ENCODE data around the gene PRDX5.

Gene PRDX5

DNA sequence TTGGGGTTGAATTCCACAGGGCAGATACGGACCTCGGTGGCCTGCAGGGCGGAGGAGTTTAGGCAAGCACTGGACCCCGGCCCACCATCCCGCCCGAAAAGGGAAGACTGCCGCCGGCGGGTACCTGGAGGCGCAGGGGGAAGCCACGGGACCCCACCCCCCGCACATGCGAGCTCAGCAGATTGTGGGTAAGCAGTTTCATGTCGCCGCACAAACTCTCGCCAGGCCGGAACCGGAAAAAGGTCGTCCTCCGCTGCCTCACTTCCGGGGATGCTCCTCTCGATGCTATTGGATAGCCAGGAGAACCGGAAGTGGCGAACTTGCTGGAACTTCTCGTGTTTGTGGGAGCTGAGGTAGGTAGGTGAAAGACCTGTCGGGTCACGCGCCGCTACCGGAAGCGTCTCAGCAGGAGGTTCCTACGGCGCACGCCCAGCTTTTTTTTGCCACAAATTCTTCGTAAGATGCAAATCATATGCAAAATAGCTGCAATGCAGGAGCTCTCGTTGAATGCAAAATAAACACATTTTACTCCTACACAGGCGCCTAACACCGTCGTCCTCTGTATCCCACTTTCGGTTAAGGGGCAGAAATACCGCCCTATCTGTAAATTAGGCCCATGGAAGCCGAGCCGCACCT, 478 bp upstream of the PRDX5 start, which contains the start of gene TRMT112:
TRMT112 (minus strand) TSS at position 235 of the 636 bp plus-strand sequence; CDS start at position 202, 33 bp downstream.
- TF ChIP-seq, protein P1, sequence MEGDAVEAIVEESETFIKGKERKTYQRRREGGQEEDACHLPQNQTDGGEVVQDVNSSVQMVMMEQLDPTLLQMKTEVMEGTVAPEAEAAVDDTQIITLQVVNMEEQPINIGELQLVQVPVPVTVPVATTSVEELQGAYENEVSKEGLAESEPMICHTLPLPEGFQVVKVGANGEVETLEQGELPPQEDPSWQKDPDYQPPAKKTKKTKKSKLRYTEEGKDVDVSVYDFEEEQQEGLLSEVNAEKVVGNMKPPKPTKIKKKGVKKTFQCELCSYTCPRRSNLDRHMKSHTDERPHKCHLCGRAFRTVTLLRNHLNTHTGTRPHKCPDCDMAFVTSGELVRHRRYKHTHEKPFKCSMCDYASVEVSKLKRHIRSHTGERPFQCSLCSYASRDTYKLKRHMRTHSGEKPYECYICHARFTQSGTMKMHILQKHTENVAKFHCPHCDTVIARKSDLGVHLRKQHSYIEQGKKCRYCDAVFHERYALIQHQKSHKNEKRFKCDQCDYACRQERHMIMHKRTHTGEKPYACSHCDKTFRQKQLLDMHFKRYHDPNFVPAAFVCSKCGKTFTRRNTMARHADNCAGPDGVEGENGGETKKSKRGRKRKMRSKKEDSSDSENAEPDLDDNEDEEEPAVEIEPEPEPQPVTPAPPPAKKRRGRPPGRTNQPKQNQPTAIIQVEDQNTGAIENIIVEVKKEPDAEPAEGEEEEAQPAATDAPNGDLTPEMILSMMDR (IDR thresholded peaks at IDR 0.05; ENCODE audit: insufficient read depth, low read length), result no peak
- TF ChIP-seq, protein P2, sequence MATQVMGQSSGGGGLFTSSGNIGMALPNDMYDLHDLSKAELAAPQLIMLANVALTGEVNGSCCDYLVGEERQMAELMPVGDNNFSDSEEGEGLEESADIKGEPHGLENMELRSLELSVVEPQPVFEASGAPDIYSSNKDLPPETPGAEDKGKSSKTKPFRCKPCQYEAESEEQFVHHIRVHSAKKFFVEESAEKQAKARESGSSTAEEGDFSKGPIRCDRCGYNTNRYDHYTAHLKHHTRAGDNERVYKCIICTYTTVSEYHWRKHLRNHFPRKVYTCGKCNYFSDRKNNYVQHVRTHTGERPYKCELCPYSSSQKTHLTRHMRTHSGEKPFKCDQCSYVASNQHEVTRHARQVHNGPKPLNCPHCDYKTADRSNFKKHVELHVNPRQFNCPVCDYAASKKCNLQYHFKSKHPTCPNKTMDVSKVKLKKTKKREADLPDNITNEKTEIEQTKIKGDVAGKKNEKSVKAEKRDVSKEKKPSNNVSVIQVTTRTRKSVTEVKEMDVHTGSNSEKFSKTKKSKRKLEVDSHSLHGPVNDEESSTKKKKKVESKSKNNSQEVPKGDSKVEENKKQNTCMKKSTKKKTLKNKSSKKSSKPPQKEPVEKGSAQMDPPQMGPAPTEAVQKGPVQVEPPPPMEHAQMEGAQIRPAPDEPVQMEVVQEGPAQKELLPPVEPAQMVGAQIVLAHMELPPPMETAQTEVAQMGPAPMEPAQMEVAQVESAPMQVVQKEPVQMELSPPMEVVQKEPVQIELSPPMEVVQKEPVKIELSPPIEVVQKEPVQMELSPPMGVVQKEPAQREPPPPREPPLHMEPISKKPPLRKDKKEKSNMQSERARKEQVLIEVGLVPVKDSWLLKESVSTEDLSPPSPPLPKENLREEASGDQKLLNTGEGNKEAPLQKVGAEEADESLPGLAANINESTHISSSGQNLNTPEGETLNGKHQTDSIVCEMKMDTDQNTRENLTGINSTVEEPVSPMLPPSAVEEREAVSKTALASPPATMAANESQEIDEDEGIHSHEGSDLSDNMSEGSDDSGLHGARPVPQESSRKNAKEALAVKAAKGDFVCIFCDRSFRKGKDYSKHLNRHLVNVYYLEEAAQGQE (IDR thresholded peaks at IDR 0.05; ENCODE audit: insufficient replicate concordance, low read depth), result no peak
- peak; percentile 97 for TF ChIP-seq GABPA (IDR thresholded peaks at IDR 0.05; ENCODE audit: low read depth)
- TF ChIP-seq SPI1 (IDR thresholded peaks at IDR 0.05; ENCODE audit: borderline replicate concordance, low read depth), result peak; percentile 48; the same call in 1 of the 2 replicates
- peak; percentile 86 for TF ChIP-seq POLR2AphosphoS5 (IDR thresholded peaks at IDR 0.05; ENCODE audit: low read depth)
- H3K27me3 ChIP-seq (ENCODE audit: insufficient read depth, poor library complexity, severe bottlenecking), result no peaks in the 10 kb centered on the region
- H3K4me3 ChIP-seq (replicated peaks; ENCODE audit: insufficient read depth, low read length), result peak within 1 kb of the TSS; percentile 92
- DNase-seq (ENCODE audit: low read depth in 1 of 2, low spot score in 1 of 2), result peak; percentile 96 to 100
- H3K27ac ChIP-seq (replicated peaks), result peak within 1 kb of the TSS; percentile 96

DNA sequence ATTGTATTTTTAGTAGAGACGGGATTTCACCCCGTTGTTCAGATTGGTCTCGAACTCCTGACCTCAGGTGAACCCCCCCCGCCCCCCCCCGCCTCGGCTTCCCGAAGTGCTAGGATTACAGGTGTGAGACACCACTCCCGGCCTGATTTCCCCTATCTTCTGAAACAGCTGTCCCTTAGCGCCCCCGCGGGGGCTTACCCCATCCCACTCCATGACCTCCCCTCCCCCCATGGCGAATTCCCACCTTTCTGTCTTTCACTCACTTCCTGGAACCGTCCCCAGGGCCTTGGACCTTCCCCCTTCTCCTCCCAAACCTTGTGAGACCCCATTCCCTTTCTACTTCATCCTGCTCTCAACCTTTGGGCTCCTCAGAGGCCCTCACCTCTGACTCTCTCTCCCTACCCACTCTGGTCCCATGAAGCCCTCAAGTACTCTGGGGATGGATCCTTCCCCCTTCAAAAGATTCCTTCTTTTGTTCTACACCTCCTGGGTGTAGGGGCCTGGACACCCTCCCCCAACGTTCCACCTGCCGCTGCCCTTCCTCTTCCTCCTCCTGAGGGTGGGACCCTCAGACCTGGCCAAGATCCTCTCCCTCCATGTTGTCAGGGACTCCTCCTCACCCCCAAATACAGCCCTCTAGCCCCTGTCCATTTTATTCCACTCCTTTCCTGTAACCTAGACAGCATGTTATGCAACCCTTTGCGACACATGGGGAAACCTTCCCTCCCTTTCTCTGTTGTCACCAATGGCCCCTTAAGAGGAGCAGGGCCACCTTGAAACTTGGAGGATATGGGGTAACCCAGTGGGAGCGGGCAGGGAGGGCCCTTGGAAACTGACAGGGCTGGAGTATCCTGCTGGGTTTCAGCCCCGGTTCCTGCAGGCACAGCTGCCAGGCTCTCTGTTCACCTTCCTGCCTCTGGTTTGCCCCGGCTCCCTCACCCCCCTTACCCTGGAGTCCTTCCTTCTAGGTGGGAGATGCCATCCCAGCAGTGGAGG, 1.1 kb downstream of the PRDX5 start:
- DNase-seq (ENCODE audit: low read depth in 1 of 2, low spot score in 1 of 2), result peak; percentile 84 to 86
- H3K4me3 ChIP-seq (replicated peaks; ENCODE audit: insufficient read depth, low read length), result peak overlapping the region; percentile 92
- TF ChIP-seq, protein P2 (IDR thresholded peaks at IDR 0.05; ENCODE audit: insufficient replicate concordance, low read depth), result no peak
- TF ChIP-seq POLR2AphosphoS5 (IDR thresholded peaks at IDR 0.05; ENCODE audit: low read depth), result peak; percentile 59; the same call in 1 of the 2 replicates
- peak overlapping the region; percentile 96 for H3K27ac ChIP-seq (replicated peaks)
- no peaks in the 10 kb centered on the region for H3K27me3 ChIP-seq (ENCODE audit: insufficient read depth, poor library complexity, severe bottlenecking)

DNA sequence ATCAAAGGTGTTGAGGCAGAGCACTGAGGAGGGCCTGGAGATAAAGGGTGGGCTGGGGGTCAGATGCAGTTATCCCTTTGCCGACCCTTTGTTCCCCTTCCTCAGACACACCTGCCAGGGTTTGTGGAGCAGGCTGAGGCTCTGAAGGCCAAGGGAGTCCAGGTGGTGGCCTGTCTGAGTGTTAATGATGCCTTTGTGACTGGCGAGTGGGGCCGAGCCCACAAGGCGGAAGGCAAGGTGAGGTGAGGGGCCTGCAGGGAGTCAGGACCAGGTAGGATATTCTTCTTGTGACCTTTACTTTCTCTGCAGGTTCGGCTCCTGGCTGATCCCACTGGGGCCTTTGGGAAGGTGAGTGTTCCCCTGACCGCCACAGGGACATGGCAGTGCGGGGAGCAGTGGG, 2.6 kb downstream of the PRDX5 start:
- Histone ChIP-seq H3K27ac (replicated peaks) (no peak overlapping the region), H3K4me3 (replicated peaks; ENCODE audit: insufficient read depth, low read length) (no peak overlapping the region), H3K27me3 (ENCODE audit: insufficient read depth, poor library complexity, severe bottlenecking) (no peaks in the 10 kb centered on the region)
- DNase-seq (ENCODE audit: low read depth in 1 of 2, low spot score in 1 of 2), result no peak
- TF ChIP-seq GABPA (IDR thresholded peaks at IDR 0.05; ENCODE audit: low read depth) (no peak), POLR2AphosphoS5 (IDR thresholded peaks at IDR 0.05; ENCODE audit: low read depth) (no peak), SPI1 (IDR thresholded peaks at IDR 0.05; ENCODE audit: borderline replicate concordance, low read depth) (no peak)
- TF ChIP-seq, protein P1 (IDR thresholded peaks at IDR 0.05; ENCODE audit: insufficient read depth, low read length), result no peak
- TF ChIP-seq, protein P2 (IDR thresholded peaks at IDR 0.05; ENCODE audit: insufficient replicate concordance, low read depth), result no peak

All from HL-60 (cell line).